ENCODE results near the gene TLNRD1.

TLNRD1 gene

DNA sequence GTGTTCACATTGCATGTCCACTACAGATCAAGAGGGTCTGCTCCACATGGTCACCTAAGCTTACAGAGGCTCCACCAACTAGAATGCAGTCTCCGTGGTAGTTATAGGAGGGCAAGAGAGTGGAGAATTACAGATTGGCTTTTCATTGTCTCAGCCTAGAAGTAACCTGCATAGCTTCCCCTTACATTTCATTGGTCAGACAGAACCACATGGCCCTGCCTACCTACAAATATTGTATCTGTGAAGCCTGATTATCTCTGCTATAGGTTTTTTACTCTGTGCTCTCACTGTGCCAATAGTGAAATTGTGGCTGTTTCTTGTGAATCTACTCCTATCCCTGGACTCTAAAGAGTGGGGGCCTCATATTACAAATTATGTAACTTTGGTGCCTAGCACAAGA lies 2.5 kb upstream of the TLNRD1 start:
- Histone ChIP-seq H3F3A (ENCODE audit: insufficient read depth, low read length) (0 out of 2 replicates have a peak, but pooled peaks cover 3% of the 10 kb centered on the region), H3K4me2 (ENCODE audit: low read length) (no peak overlapping the region), H3K9me2 (ENCODE audit: low read depth, low read length) (no peaks in the 10 kb centered on the region), H3K27me3 (ENCODE audit: insufficient read depth, low read length) (no peaks in the 10 kb centered on the region), H3K36me3 (ENCODE audit: insufficient read depth, low read length) (peaks cover 10% of the 10 kb centered on the region), H3K4me3 (ENCODE audit: low read depth, low read length, poor library complexity, severe bottlenecking) (no peak overlapping the region), H4K20me1 (ENCODE audit: insufficient read depth, low read length) (no peaks in the 10 kb centered on the region), H3K9me3 (ENCODE audit: low read length) (no peaks in the 10 kb centered on the region), H2AFZ (ENCODE audit: low read length) (no peak overlapping the region), H3K79me2 (ENCODE audit: insufficient read depth, low read length) (no peaks in the 10 kb centered on the region), H3K9ac (ENCODE audit: low read length) (no peak overlapping the region), H3K27ac (ENCODE audit: low read depth, low read length, poor library complexity, severe bottlenecking) (no peak overlapping the region), H3K4me1 (ENCODE audit: insufficient read depth, low read length, severe bottlenecking) (peaks cover 24% of the 10 kb centered on the region)
- TF ChIP-seq EZH2 (IDR thresholded peaks at IDR 0.05; ENCODE audit: borderline replicate concordance, low read length) = no peak
- TF ChIP-seq, protein P1, sequence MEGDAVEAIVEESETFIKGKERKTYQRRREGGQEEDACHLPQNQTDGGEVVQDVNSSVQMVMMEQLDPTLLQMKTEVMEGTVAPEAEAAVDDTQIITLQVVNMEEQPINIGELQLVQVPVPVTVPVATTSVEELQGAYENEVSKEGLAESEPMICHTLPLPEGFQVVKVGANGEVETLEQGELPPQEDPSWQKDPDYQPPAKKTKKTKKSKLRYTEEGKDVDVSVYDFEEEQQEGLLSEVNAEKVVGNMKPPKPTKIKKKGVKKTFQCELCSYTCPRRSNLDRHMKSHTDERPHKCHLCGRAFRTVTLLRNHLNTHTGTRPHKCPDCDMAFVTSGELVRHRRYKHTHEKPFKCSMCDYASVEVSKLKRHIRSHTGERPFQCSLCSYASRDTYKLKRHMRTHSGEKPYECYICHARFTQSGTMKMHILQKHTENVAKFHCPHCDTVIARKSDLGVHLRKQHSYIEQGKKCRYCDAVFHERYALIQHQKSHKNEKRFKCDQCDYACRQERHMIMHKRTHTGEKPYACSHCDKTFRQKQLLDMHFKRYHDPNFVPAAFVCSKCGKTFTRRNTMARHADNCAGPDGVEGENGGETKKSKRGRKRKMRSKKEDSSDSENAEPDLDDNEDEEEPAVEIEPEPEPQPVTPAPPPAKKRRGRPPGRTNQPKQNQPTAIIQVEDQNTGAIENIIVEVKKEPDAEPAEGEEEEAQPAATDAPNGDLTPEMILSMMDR (IDR thresholded peaks at IDR 0.05; ENCODE audit: low read length) = no peak

DNA sequence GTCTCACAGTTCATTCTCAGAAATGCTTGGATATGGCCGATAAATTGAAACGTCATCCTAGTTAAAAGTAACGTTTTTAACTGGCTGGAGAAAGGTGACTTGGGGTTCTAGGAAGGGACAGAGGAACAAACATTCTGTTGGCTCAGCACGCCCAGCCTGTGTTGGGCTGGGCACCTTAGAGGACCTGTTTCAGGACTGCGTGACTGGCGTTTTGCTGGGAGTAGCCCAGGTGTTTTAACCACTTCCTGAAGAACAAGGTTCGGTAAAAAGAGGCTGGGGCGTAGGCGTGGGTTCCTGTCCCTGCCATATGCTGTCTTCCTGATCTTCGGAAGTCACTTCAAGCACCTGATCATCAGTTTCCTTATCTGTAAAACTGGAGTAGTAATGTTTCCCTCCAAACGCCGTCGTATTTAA lies 1.1 kb upstream of the TLNRD1 start:
- TF ChIP-seq, protein P1 (IDR thresholded peaks at IDR 0.05; ENCODE audit: low read length) = no peak
- no peak for TF ChIP-seq EZH2 (IDR thresholded peaks at IDR 0.05; ENCODE audit: borderline replicate concordance, low read length)
- peaks cover 24% of the 10 kb centered on the region for H3K4me1 ChIP-seq (ENCODE audit: insufficient read depth, low read length, severe bottlenecking)
- H4K20me1 ChIP-seq (ENCODE audit: insufficient read depth, low read length) = peaks cover 2% of the 10 kb centered on the region; the same call in 1 of the 2 replicates
- H3K36me3 ChIP-seq (ENCODE audit: insufficient read depth, low read length) = peaks cover 23% of the 10 kb centered on the region
- no peaks in the 10 kb centered on the region for H3K79me2 ChIP-seq (ENCODE audit: insufficient read depth, low read length)
- H3F3A ChIP-seq (ENCODE audit: insufficient read depth, low read length) = 0 out of 2 replicates have a peak, but pooled peaks cover 3% of the 10 kb centered on the region
- peak overlapping the region; percentile 79 for H3K4me2 ChIP-seq (ENCODE audit: low read length)
- peak overlapping the region; percentile 45 for H3K27ac ChIP-seq (ENCODE audit: low read depth, low read length, poor library complexity, severe bottlenecking)
- H3K27me3 ChIP-seq (ENCODE audit: insufficient read depth, low read length) = no peaks in the 10 kb centered on the region
- H3K9ac ChIP-seq (ENCODE audit: low read length) = peak overlapping the region; percentile 83
- peak overlapping the region; percentile 88 for H3K4me3 ChIP-seq (ENCODE audit: low read depth, low read length, poor library complexity, severe bottlenecking)
- H2AFZ ChIP-seq (ENCODE audit: low read length) = no peak overlapping the region
- H3K9me2 ChIP-seq (ENCODE audit: low read depth, low read length) = no peaks in the 10 kb centered on the region
- H3K9me3 ChIP-seq (ENCODE audit: low read length) = no peaks in the 10 kb centered on the region

DNA sequence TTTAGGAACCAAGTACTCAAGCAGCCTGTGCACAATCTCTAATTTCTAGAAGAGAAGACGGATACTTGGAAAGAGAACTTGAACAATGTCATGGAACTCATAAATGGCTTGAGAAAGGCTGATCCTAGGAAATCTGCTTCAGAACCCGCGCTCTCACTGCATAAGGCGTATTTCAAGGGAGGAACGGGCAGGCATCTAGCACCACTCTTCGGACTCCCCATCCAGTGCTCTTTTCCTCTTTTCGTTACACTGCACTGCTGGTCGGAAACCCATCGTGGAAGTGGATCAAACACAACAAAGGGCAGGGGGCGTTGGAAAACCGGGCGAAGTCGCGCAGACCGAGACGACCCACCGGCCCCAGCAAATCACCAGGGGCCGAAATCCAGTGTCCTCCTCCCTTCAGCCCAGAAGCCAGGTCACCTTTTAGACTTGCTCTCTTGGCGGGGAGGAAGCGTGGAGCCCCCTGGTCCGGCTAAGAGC lies 539 bp upstream of the TLNRD1 start:
- no peak overlapping the region for H2AFZ ChIP-seq (ENCODE audit: low read length)
- peaks cover 24% of the 10 kb centered on the region for H3K4me1 ChIP-seq (ENCODE audit: insufficient read depth, low read length, severe bottlenecking)
- peaks cover 23% of the 10 kb centered on the region for H3K36me3 ChIP-seq (ENCODE audit: insufficient read depth, low read length)
- peak overlapping the region; percentile 83 for H3K9ac ChIP-seq (ENCODE audit: low read length)
- peak overlapping the region; percentile 79 for H3K4me2 ChIP-seq (ENCODE audit: low read length)
- no peaks in the 10 kb centered on the region for H3K9me2 ChIP-seq (ENCODE audit: low read depth, low read length)
- H3K27ac ChIP-seq (ENCODE audit: low read depth, low read length, poor library complexity, severe bottlenecking) = peak overlapping the region; percentile 45
- H3K27me3 ChIP-seq (ENCODE audit: insufficient read depth, low read length) = no peaks in the 10 kb centered on the region
- no peak for TF ChIP-seq EZH2 (IDR thresholded peaks at IDR 0.05; ENCODE audit: borderline replicate concordance, low read length)
- TF ChIP-seq, protein P1 (IDR thresholded peaks at IDR 0.05; ENCODE audit: low read length) = no peak
- peaks cover 4% of the 10 kb centered on the region; the same call in 1 of the 2 replicates for H4K20me1 ChIP-seq (ENCODE audit: insufficient read depth, low read length)
- 0 out of 2 replicates have a peak, but pooled peaks cover 3% of the 10 kb centered on the region for H3F3A ChIP-seq (ENCODE audit: insufficient read depth, low read length)
- peak overlapping the region; percentile 88 for H3K4me3 ChIP-seq (ENCODE audit: low read depth, low read length, poor library complexity, severe bottlenecking)
- no peaks in the 10 kb centered on the region for H3K9me3 ChIP-seq (ENCODE audit: low read length)
- H3K79me2 ChIP-seq (ENCODE audit: insufficient read depth, low read length) = no peaks in the 10 kb centered on the region

Measured in OCI-LY1 (cell line).